Endothelial cell of umbilical vein (primary cell): ENCODE results near the gene ZFR2. TPM values are rescaled to one million over a fixed set of nuclear protein-coding genes. Genes with fewer than 3 reads are reported as not detected.

ENCODE experiments used
- BruUV-seq: library from RNA; stranded (reverse); fragments of 400-500 nt; replicated peaks from 2 replicates; lab custom pipeline; 2021; lab: Mats Ljungman, UMichigan
- CTCF ChIA-PET: fragments of 300-600, 350-600 bp; sonication (Branson Sonifier 250); formaldehyde crosslinking; loops from one replicate; lab custom pipeline; 2021; ENCODE audit warnings: antibody characterized with exemption, inconsistent platforms; lab: Charles Lee
- POLR2A ChIA-PET: fragments of 300-600, 350-600 bp; sonication (Branson Sonifier 250); formaldehyde crosslinking; loops from one replicate; lab custom pipeline; 2021; ENCODE audit warnings: antibody characterized with exemption, inconsistent platforms; lab: Charles Lee
- DNase-seq: peaks from one replicate; pipeline ENCODE4 v3.0.0-alpha.2; 2011; ENCODE audit warnings: low read depth, low spot score
- FAIRE-seq: peaks from 2 replicates; lab custom pipeline; 2011; peaks lifted over from hg19 to GRCh38; lab: Jason Lieb, UNC
- H2AFZ ChIP-seq: 2 replicates; pipeline ENCODE4 v1.6.0; 2012; ENCODE audit warnings: low read depth, low read length, control low read depth, inconsistent platforms
- H3K27ac ChIP-seq: 2 replicates; pipeline ENCODE4 v1.5.1; 2011; ENCODE audit warnings: low read depth, mild to moderate bottlenecking, control low read depth, low read length, moderate library complexity; ENCODE audit not compliant: insufficient read depth
- H3K27me3 ChIP-seq, 2 experiments: 2 replicates each; pipeline versions ENCODE4 v1.6.0 to v1.6.1; 2011; ENCODE audit warnings: low read length in 2 of 2, mixed read lengths in 1 of 2; ENCODE audit not compliant: control insufficient read depth in 2 of 2, insufficient read depth in 2 of 2
- H3K36me3 ChIP-seq, 2 experiments: 2 replicates in 1 of 2; 3 replicates in 1 of 2; pipeline ENCODE4 v1.5.1; 2011; ENCODE audit warnings: low read length in 2 of 2, mild to moderate bottlenecking in 1 of 2, moderate library complexity in 1 of 2; ENCODE audit not compliant: control insufficient read depth in 2 of 2, insufficient read depth in 2 of 2; ENCODE audit errors: extremely low read depth in 1 of 2
- H3K4me1 ChIP-seq: 3 replicates; pipeline ENCODE4 v1.5.1; 2011; ENCODE audit warnings: mild to moderate bottlenecking, low read length; ENCODE audit not compliant: control insufficient read depth, insufficient read depth; ENCODE audit errors: extremely low read depth
- H3K4me2 ChIP-seq: 2 replicates; pipeline ENCODE4 v1.6.1; 2011; ENCODE audit warnings: low read length, control low read depth, mixed read lengths; ENCODE audit not compliant: insufficient read depth
- H3K4me3 ChIP-seq, 3 experiments: fragments of 200-600 bp in 1 of 3; sonication (generic), shearing (Covaris generic) in 1 of 3; replicated peaks in 1 of 3; 2 replicates each; pipeline ENCODE4 v1.5.1; 2011 to 2016; ENCODE audit warnings: control low read depth in 3 of 3, low read length in 3 of 3, mild to moderate bottlenecking in 2 of 3, inconsistent platforms in 1 of 3, low read depth in 1 of 3, moderate library complexity in 1 of 3; ENCODE audit not compliant: insufficient read depth in 1 of 3
- H3K79me2 ChIP-seq: 2 replicates; pipeline ENCODE4 v1.6.0; 2012; ENCODE audit warnings: low read length, inconsistent platforms; ENCODE audit not compliant: control insufficient read depth, insufficient read depth
- H3K9ac ChIP-seq: replicated peaks from 2 replicates; pipeline ENCODE3; 2011; ENCODE audit warnings: low read length, control low read depth; ENCODE audit not compliant: insufficient read depth; ENCODE audit errors: extremely low read depth
- H3K9me1 ChIP-seq: replicated peaks from 3 replicates; pipeline ENCODE4 v1.6.0; 2011; ENCODE audit warnings: mild to moderate bottlenecking, low read length; ENCODE audit not compliant: control insufficient read depth, insufficient read depth; ENCODE audit errors: extremely low read depth
- H3K9me3 ChIP-seq: replicated peaks from 2 replicates; pipeline ENCODE4 v1.5.1; 2012; ENCODE audit warnings: low read length, inconsistent platforms; ENCODE audit not compliant: control insufficient read depth, insufficient read depth
- H4K20me1 ChIP-seq: replicated peaks from 2 replicates; pipeline ENCODE3; 2011; ENCODE audit warnings: mild to moderate bottlenecking, low read length; ENCODE audit not compliant: control insufficient read depth, insufficient read depth; ENCODE audit errors: extremely low read depth
- CTCF ChIP-seq, 2 donors: IDR thresholded peaks; 1 replicate in 1 of 2; 2 replicates in 1 of 2; pipeline ENCODE4 v1.5.1; 2011; ENCODE audit warnings: low read length in 2 of 2, mild to moderate bottlenecking in 2 of 2, moderate library complexity in 2 of 2, control low read depth in 1 of 2, inconsistent platforms in 1 of 2, low read depth in 1 of 2; ENCODE audit not compliant: insufficient read depth in 1 of 2; ENCODE audit errors: extremely low read depth in 1 of 2
- EZH2 ChIP-seq: IDR thresholded peaks from 2 replicates; pipeline ENCODE4 v1.6.1; 2012; ENCODE audit warnings: borderline replicate concordance, low read depth, mild to moderate bottlenecking, moderate library complexity, low read length, inconsistent platforms; ENCODE audit not compliant: severe bottlenecking
- FOS ChIP-seq: IDR thresholded peaks from 2 replicates; pipeline ENCODE4 v1.6.1; 2011; ENCODE audit warnings: mild to moderate bottlenecking, low read length, moderate library complexity, borderline replicate concordance; ENCODE audit not compliant: insufficient read depth
- GATA2 ChIP-seq: IDR thresholded peaks from 2 replicates; pipeline ENCODE4 v1.7.0; 2011; ENCODE audit warnings: low read depth, mild to moderate bottlenecking, moderate library complexity, mixed read lengths, low read length; ENCODE audit not compliant: insufficient read length, insufficient read depth
- JUN ChIP-seq: IDR thresholded peaks from 2 replicates; pipeline ENCODE4 v1.6.1; 2011; ENCODE audit warnings: borderline replicate concordance, low read depth; ENCODE audit not compliant: insufficient read length, insufficient read depth
- MAX ChIP-seq: IDR thresholded peaks from 2 replicates; pipeline ENCODE4 v1.6.1; 2011; ENCODE audit not compliant: insufficient read depth, insufficient read length
- MYC ChIP-seq: IDR thresholded peaks from one replicate; pipeline ENCODE4 v1.6.1; 2011; ENCODE audit warnings: mild to moderate bottlenecking, low read depth, low read length
- POLR2A ChIP-seq: IDR thresholded peaks from 2 replicates; pipeline ENCODE4 v1.6.1; 2012; ENCODE audit warnings: low read depth, mild to moderate bottlenecking, control low read depth, low read length
- POLR2AphosphoS5 ChIP-seq: IDR thresholded peaks from 2 replicates; pipeline ENCODE4 v1.6.1; 2012; ENCODE audit warnings: low read depth, mild to moderate bottlenecking, control low read depth, low read length, moderate library complexity; ENCODE audit not compliant: insufficient read depth
- dilution Hi-C: fragments of 300-500 bp; cut with MboI; formaldehyde crosslinking; loops from one replicate; pipeline ENCODE4 v1.15.0; 2019; ENCODE audit warnings: low sequenced_read_pairs; ENCODE audit not compliant: extremely low pct_ligation_motif_present
- intact Hi-C: fragments of 100-400 bp; cut with micrococcal nuclease; formaldehyde crosslinking; loops from one replicate; pipeline ENCODE4 v1.10.0; 2022
- polyA plus RNA-seq, 4 experiments: library from polyadenylated mRNA; depleted of rRNA in 3 of 4; stranded (reverse) in 3 of 4; unstranded in 1 of 4; fragments of >200 nt; gene quantifications; 2 replicates each; pipeline versions ENCODE4 v1.2.1 to v1.2.3, GENCODE V29; 2011 to 2012; ENCODE audit warnings: missing spikeins in 1 of 4
- total RNA-seq: library from RNA; stranded (reverse); gene quantifications from 2 replicates; pipeline ENCODE4 v1.2.3, GENCODE V29; 2021

ZFR2 gene
- total and polyA plus RNA-seq, 2 donors (not counting 3 experiments of a cell fraction or from before 2014, with no cell fraction given) = not detected

GRCh38 chr19:3866910-3867638, 1.8 kb downstream of the ZFR2 start:
- H3K9ac ChIP-seq = no peak overlapping the region
- H3K36me3 ChIP-seq = no peaks in the 10 kb centered on the region
- CTCF ChIA-PET = interaction anchor here (1.5 to 2.0 kb wide), 2 partner anchors 10 to 46 kb away, joined by 5 to 6 read pairs; no protein-coding TSS in a partner anchor
- POLR2A ChIA-PET = no interaction called here
- H4K20me1 ChIP-seq = no peaks in the 10 kb centered on the region
- dilution Hi-C loops = no loop called here
- FAIRE-seq = no peak
- no peak overlapping the region for H3K27ac ChIP-seq
- H3K4me2 ChIP-seq = no peak overlapping the region
- no peak for DNase-seq
- BruUV-seq = no TSS peak
- H3K79me2 ChIP-seq = no peaks in the 10 kb centered on the region
- intact Hi-C loops = no loop called here
- TF ChIP-seq MAX = no peak
- TF ChIP-seq EZH2 = peak; percentile 24
- H3K9me1 ChIP-seq = no peaks in the 10 kb centered on the region
- no peaks in the 10 kb centered on the region for H3K4me1 ChIP-seq
- peaks cover 15 to 19% of the 10 kb centered on the region in 2 experiments for H3K27me3 ChIP-seq
- no peaks in the 10 kb centered on the region for H3K9me3 ChIP-seq
- no peak overlapping the region for H2AFZ ChIP-seq
- H3K4me3 ChIP-seq = no peak overlapping the region

GRCh38 chr19:3863648-3864047, 5.2 kb downstream of the ZFR2 start:
- intact Hi-C loops (no loop called here), dilution Hi-C loops (no loop called here)
- Histone ChIP-seq H3K27ac (no peak overlapping the region), H3K9ac (no peak overlapping the region), H3K27me3 (peaks cover 10 to 17% of the 10 kb centered on the region in 2 experiments), H3K4me3 (no peak overlapping the region), H3K79me2 (no peaks in the 10 kb centered on the region), H3K4me2 (no peak overlapping the region), H3K36me3 (no peaks in the 10 kb centered on the region), H3K9me1 (no peaks in the 10 kb centered on the region), H3K4me1 (no peaks in the 10 kb centered on the region), H2AFZ (no peak overlapping the region), H3K9me3 (no peaks in the 10 kb centered on the region), H4K20me1 (no peaks in the 10 kb centered on the region)
- no TSS peak for BruUV-seq
- POLR2A ChIA-PET = no interaction called here
- TF ChIP-seq MAX (no peak), MYC (no peak), FOS (no peak), POLR2AphosphoS5 (no peak), CTCF (IDR thresholded peaks at IDR 0.05; ENCODE audit: extremely low read depth in 1 of 2, insufficient read depth in 1 of 2, low read depth in 1 of 2, low read length in 2 of 2) (no peak), POLR2A (no peak), JUN (no peak), EZH2 (no peak), GATA2 (no peak)
- FAIRE-seq (no peak), DNase-seq (no peak)
- CTCF ChIA-PET = interaction anchor here (0.5 to 1.4 kb wide), 2 partner anchors 11 to 304 kb away, joined by 3 read pairs; no protein-coding TSS in a partner anchor
